Right atrium auricular region (tissue), 2 donors: ENCODE data around the gene FLRT2. TPM values are rescaled to one million over a fixed set of nuclear protein-coding genes. Genes with fewer than 3 reads are reported as not detected.

Experiments
- DNase-seq: peaks from one replicate; pipeline ENCODE4 v3.0.0-alpha.2; 2019; ENCODE audit warnings: low spot score
- H3K27ac ChIP-seq, 2 donors: fragments of 200-600 bp; sonication (generic); 1 replicate in 1 of 2; 2 replicates in 1 of 2; pipeline ENCODE4 v1.5.1; 2016 to 2019
- H3K27me3 ChIP-seq, 2 donors: fragments of 200-600 bp; sonication (generic); one replicate each; pipeline versions ENCODE4 v1.5.1 to v1.6.0; 2017 to 2019
- H3K36me3 ChIP-seq: fragments of 200-600 bp; sonication (generic); one replicate; pipeline ENCODE4 v1.5.1; 2016
- H3K4me1 ChIP-seq, 2 donors: fragments of 200-600 bp; sonication (generic); one replicate each; pipeline versions ENCODE4 v1.5.1 to v1.6.0; 2017 to 2019
- H3K4me3 ChIP-seq, 2 donors: fragments of 200-600 bp; sonication (generic); 1 replicate in 1 of 2; 2 replicates in 1 of 2; pipeline ENCODE4 v1.5.1; 2017 to 2019; ENCODE audit warnings: mild to moderate bottlenecking in 1 of 2, moderate library complexity in 1 of 2
- H3K9me3 ChIP-seq, 2 donors: fragments of 200-600 bp; sonication (generic); one replicate each; pipeline ENCODE4 v1.5.1; 2019
- CTCF ChIP-seq, 2 donors: fragments of 200-600 bp; sonication (generic); IDR thresholded peaks; one replicate each; pipeline ENCODE4 v1.5.1; 2019; ENCODE audit warnings: antibody characterized with exemption in 2 of 2
- total RNA-seq, 2 donors: library from RNA; depleted of rRNA; stranded (reverse); fragments of >200 nt; gene quantifications; one replicate each; pipeline ENCODE4 v1.1.0, GENCODE V29; 2016

Gene FLRT2
- total RNA-seq, 2 donors from 2014 or later = 10.3 to 11.9 TPM

GRCh38 chr14:85701116-85701515 is 171.2 kb downstream of the FLRT2 start:
- no peak for TF ChIP-seq CTCF (IDR thresholded peaks at IDR 0.05)
- no peaks in the 10 kb centered on the region for H3K27me3 ChIP-seq
- H3K9me3 ChIP-seq = no peaks in the 10 kb centered on the region
- no peak overlapping the region for H3K27ac ChIP-seq
- H3K4me3 ChIP-seq = no peak overlapping the region
- no peak for DNase-seq
- H3K36me3 ChIP-seq = no peaks in the 10 kb centered on the region
- H3K4me1 ChIP-seq = no peaks in the 10 kb centered on the region

- no peak overlapping the region for H3K27ac ChIP-seq
- TF ChIP-seq CTCF (IDR thresholded peaks at IDR 0.05) = no peak
- H3K4me3 ChIP-seq = no peak overlapping the region
- no peaks in the 10 kb centered on the region for H3K36me3 ChIP-seq
- DNase-seq = no peak
- no peaks in the 10 kb centered on the region for H3K27me3 ChIP-seq
- H3K9me3 ChIP-seq = no peaks in the 10 kb centered on the region
- H3K4me1 ChIP-seq = no peaks in the 10 kb centered on the region
Measured at GRCh38 chr14:85701763-85702162, 171.8 kb downstream of the FLRT2 start.

GRCh38 chr14:85702191-85702590 is 172.2 kb downstream of the FLRT2 start:
- Histone ChIP-seq H3K4me3 (no peak overlapping the region), H3K27ac (no peak overlapping the region), H3K36me3 (no peaks in the 10 kb centered on the region), H3K9me3 (no peaks in the 10 kb centered on the region), H3K27me3 (no peaks in the 10 kb centered on the region), H3K4me1 (no peaks in the 10 kb centered on the region)
- TF ChIP-seq CTCF (IDR thresholded peaks at IDR 0.05) = no peak
- no peak for DNase-seq

GRCh38 chr14:85702997-85703396 is 173.1 kb downstream of the FLRT2 start:
- no peak overlapping the region for H3K27ac ChIP-seq
- no peak for TF ChIP-seq CTCF (IDR thresholded peaks at IDR 0.05)

More at GRCh38 chr14:85702997-85703396, 173.1 kb downstream of the FLRT2 start:
- Histone ChIP-seq H3K27me3 (no peaks in the 10 kb centered on the region), H3K4me3 (no peak overlapping the region), H3K4me1 (no peaks in the 10 kb centered on the region), H3K36me3 (no peaks in the 10 kb centered on the region), H3K9me3 (no peaks in the 10 kb centered on the region)
- no peak for DNase-seq
